Liver (tissue), 9 donors: Measurements from ENCODE around the gene CYFIP1. TPM values are rescaled to one million over a fixed set of nuclear protein-coding genes. Genes with fewer than 3 reads are reported as not detected.

Source experiments
- DNase-seq: peaks from one replicate; pipeline ENCODE4 v3.0.0-alpha.2; 2017; ENCODE audit warnings: low spot score
- H3K27ac ChIP-seq, 2 donors: one replicate each; pipeline ENCODE4 v1.7.0; 2013; ENCODE audit warnings: inconsistent platforms in 2 of 2, low read length in 2 of 2, control low read depth in 1 of 2, low read depth in 1 of 2, mild to moderate bottlenecking in 1 of 2
- H3K27me3 ChIP-seq, 4 donors: one replicate each; pipeline versions ENCODE4 v1.6.1 to v1.7.0; 2013; ENCODE audit warnings: low read length in 3 of 4, inconsistent platforms in 1 of 4, mild to moderate bottlenecking in 1 of 4, moderate library complexity in 1 of 4; ENCODE audit not compliant: control insufficient read depth in 4 of 4, insufficient read depth in 4 of 4
- H3K36me3 ChIP-seq, 4 donors: one replicate each; pipeline versions ENCODE4 v1.6.1 to v1.7.0; 2013; ENCODE audit warnings: low read length in 3 of 4, mild to moderate bottlenecking in 3 of 4, low read depth in 1 of 4, moderate library complexity in 1 of 4; ENCODE audit not compliant: control insufficient read depth in 4 of 4, insufficient read depth in 3 of 4
- H3K4me1 ChIP-seq, 4 donors: one replicate each; pipeline versions ENCODE4 v1.6.1 to v1.7.0; 2013; ENCODE audit warnings: low read length in 3 of 4, mild to moderate bottlenecking in 3 of 4, moderate library complexity in 1 of 4; ENCODE audit not compliant: control insufficient read depth in 4 of 4, insufficient read depth in 4 of 4
- H3K4me3 ChIP-seq, 3 donors: one replicate each; pipeline versions ENCODE4 v1.6.1 to v1.7.0; 2013; ENCODE audit warnings: low read length in 3 of 3, control low read depth in 1 of 3, low read depth in 1 of 3, mild to moderate bottlenecking in 1 of 3
- H3K9ac ChIP-seq, 2 donors: one replicate each; pipeline ENCODE4 v1.7.0; 2013; ENCODE audit warnings: low read length in 2 of 2, mild to moderate bottlenecking in 2 of 2, moderate library complexity in 2 of 2, control low read depth in 1 of 2, low read depth in 1 of 2
- H3K9me3 ChIP-seq, 4 donors: one replicate each; pipeline versions ENCODE4 v1.6.1 to v1.7.0; 2013; ENCODE audit warnings: low read length in 3 of 4; ENCODE audit not compliant: control insufficient read depth in 4 of 4
- ATF3 ChIP-seq: IDR thresholded peaks from 2 replicates; pipeline ENCODE4 v1.6.1; 2016; ENCODE audit warnings: antibody characterized with exemption
- CTCF ChIP-seq: fragments of 150-350 bp; IDR thresholded peaks from 2 replicates; pipeline ENCODE4 v1.5.1; 2017; ENCODE audit warnings: improper control_type of control experiment, low read depth, low read length; ENCODE audit not compliant: missing input control
- EGR1 ChIP-seq, 2 donors: IDR thresholded peaks; 2 replicates each; pipeline ENCODE4 v1.6.1; 2016 to 2018; ENCODE audit warnings: antibody characterized with exemption in 2 of 2, low read depth in 2 of 2
- FOXA2 ChIP-seq: IDR thresholded peaks from 2 replicates; pipeline ENCODE4 v1.6.1; 2016; ENCODE audit warnings: antibody characterized with exemption
- GABPA ChIP-seq, 2 donors: IDR thresholded peaks in 1 of 2; conservative IDR thresholded peaks in 1 of 2; 2 replicates each; pipeline ENCODE4 v1.6.1; 2016; ENCODE audit warnings: antibody characterized with exemption in 2 of 2, mild to moderate bottlenecking in 1 of 2, moderate library complexity in 1 of 2
- HNF4A ChIP-seq, 2 donors: conservative IDR thresholded peaks; 2 replicates each; pipeline ENCODE4 v1.6.1; 2016; ENCODE audit warnings: antibody characterized with exemption in 2 of 2, mild to moderate bottlenecking in 2 of 2
- HNF4G ChIP-seq: IDR thresholded peaks from 2 replicates; pipeline ENCODE4 v1.6.1; 2016; ENCODE audit warnings: antibody characterized with exemption
- JUND ChIP-seq, 2 donors: IDR thresholded peaks; 2 replicates each; pipeline ENCODE4 v1.6.1; 2016; ENCODE audit warnings: antibody characterized with exemption in 2 of 2
- MAX ChIP-seq: IDR thresholded peaks from 2 replicates; pipeline ENCODE4 v1.6.1; 2016; ENCODE audit warnings: antibody characterized with exemption
- NR2F2 ChIP-seq: IDR thresholded peaks from 2 replicates; pipeline ENCODE4 v1.6.1; 2016; ENCODE audit warnings: antibody characterized with exemption
- RAD21 ChIP-seq, 2 donors: IDR thresholded peaks; 2 replicates each; pipeline ENCODE4 v1.6.1; 2016; ENCODE audit warnings: antibody characterized with exemption in 2 of 2, mild to moderate bottlenecking in 2 of 2
- REST ChIP-seq: IDR thresholded peaks from 2 replicates; pipeline ENCODE4 v1.6.1; 2016; ENCODE audit warnings: antibody characterized with exemption, mild to moderate bottlenecking
- RXRA ChIP-seq, 2 donors: IDR thresholded peaks; 2 replicates each; pipeline ENCODE4 v1.6.1; 2017 to 2018; ENCODE audit warnings: antibody characterized with exemption in 2 of 2, mild to moderate bottlenecking in 1 of 2
- SP1 ChIP-seq: IDR thresholded peaks from 2 replicates; pipeline ENCODE4 v1.6.1; 2018; ENCODE audit warnings: antibody characterized with exemption, mild to moderate bottlenecking
- TAF1 ChIP-seq: conservative IDR thresholded peaks from 2 replicates; pipeline ENCODE4 v1.6.1; 2016; ENCODE audit warnings: antibody characterized with exemption, mild to moderate bottlenecking
- YY1 ChIP-seq: IDR thresholded peaks from 2 replicates; pipeline ENCODE4 v1.6.1; 2016; ENCODE audit warnings: antibody characterized with exemption, mild to moderate bottlenecking
- ZBTB33 ChIP-seq: IDR thresholded peaks from 2 replicates; pipeline ENCODE4 v1.6.1; 2016; ENCODE audit warnings: antibody characterized with exemption
- WGBS: extraction: QIAGEN DNeasy Blood & Tissue Kit; methylation state at CpG from one replicate; pipeline ENCODE4 v1.1.7; 2013; 5-methylcytosine and 5-hydroxymethylcytosine counted together
- polyA plus RNA-seq, 2 donors: library from polyadenylated mRNA; stranded (reverse) in 1 of 2; unstranded in 1 of 2; fragments of 200-250 nt in 1 of 2; fragments of >200 nt in 1 of 2; fragmentation: Nextera tagmentation in 1 of 2; extraction: Ambion mirVana in 1 of 2; gene quantifications; one replicate each; pipeline versions ENCODE4 v1.2.1 to v1.2.3, GENCODE V29; 2013 to 2015
- total RNA-seq, 2 donors: library from RNA; depleted of rRNA; stranded (reverse); fragments of >200 nt; gene quantifications; one replicate each; pipeline ENCODE4 v1.2.3, GENCODE V29; 2014
- donor health status: healthy.
- donor health status: healthy.
- donor health status: healthy.
- donor health status: healthy.
- donor health status: healthy.

The CYFIP1 gene
- total and polyA plus RNA-seq, 4 donors: 13.5 to 48.3 (median 38.3) TPM

GRCh38 chr15:22903427-22903826 is 76.7 kb downstream of the CYFIP1 start:
- no peak for DNase-seq
- Histone ChIP-seq H3K27me3 (no peaks in the 10 kb centered on the region), H3K4me1 (no peaks in the 10 kb centered on the region), H3K9ac (no peak overlapping the region), H3K27ac (no peak overlapping the region), H3K9me3 (no peaks in the 10 kb centered on the region), H3K4me3 (no peak overlapping the region), H3K36me3 (peaks cover 25 to 59% (median 36%) of the 10 kb centered on the region in 4 donors)
- 96% methylated on average over 18 of the region's 18 CpGs for WGBS
- no peak for TF ChIP-seq GABPA (IDR thresholded peaks at IDR 0.05 in 1 of 2, conservative IDR thresholded peaks at IDR 0.05 in 1 of 2)
- no peak for TF ChIP-seq YY1
- TF ChIP-seq REST: no peak
- no peak for TF ChIP-seq CTCF
- no peak for TF ChIP-seq MAX
- no peak for TF ChIP-seq HNF4G
- no peak for TF ChIP-seq JUND (IDR thresholded peaks at IDR 0.05)
- no peak for TF ChIP-seq RXRA (IDR thresholded peaks at IDR 0.05)
- TF ChIP-seq EGR1 (IDR thresholded peaks at IDR 0.05; ENCODE audit: low read depth in 2 of 2): no peak
- no peak for TF ChIP-seq ATF3
- TF ChIP-seq NR2F2: no peak
- no peak for TF ChIP-seq SP1
- TF ChIP-seq RAD21 (IDR thresholded peaks at IDR 0.05): no peak
- TF ChIP-seq HNF4A (conservative IDR thresholded peaks at IDR 0.05): no peak
- no peak for TF ChIP-seq FOXA2

- DNase-seq: no peak
- Histone ChIP-seq H3K4me1 (no peaks in the 10 kb centered on the region), H3K36me3 (peaks cover 22 to 54% (median 33%) of the 10 kb centered on the region in 4 donors), H3K27me3 (no peaks in the 10 kb centered on the region), H3K27ac (no peak overlapping the region), H3K4me3 (no peak overlapping the region), H3K9ac (no peak overlapping the region), H3K9me3 (no peaks in the 10 kb centered on the region)
- WGBS: 95% methylated on average over 11 of the region's 11 CpGs
- no peak for TF ChIP-seq NR2F2
- TF ChIP-seq ATF3: no peak
- no peak for TF ChIP-seq TAF1
- no peak for TF ChIP-seq FOXA2
- no peak for TF ChIP-seq ZBTB33
Measured at GRCh38 chr15:22902981-22903380, 77.2 kb downstream of the CYFIP1 start.
